GM12872 (cell line): Measurements from ENCODE around the gene LUZP1.

Experiments used
- CTCF ChIP-seq: IDR thresholded peaks from 3 replicates; pipeline ENCODE4 v1.5.1; 2011; ENCODE audit warnings: low read depth, mild to moderate bottlenecking, low read length, moderate library complexity; ENCODE audit not compliant: insufficient read depth

The LUZP1 gene

GRCh38 chr1:23168445-23169194 is at the start of gene LUZP1:
Gene LUZP1 (minus strand): TSS chr1:23168856.
- TF ChIP-seq CTCF, result no peak

- TF ChIP-seq CTCF, result no peak
Observed at GRCh38 chr1:23217421-23218115, 48.9 kb upstream of the LUZP1 start, which contains the start of gene HTR1D. Gene HTR1D (minus strand): TSS chr1:23217502. CDS start chr1:23194219, 23,283 bp downstream.

GRCh38 chr1:23216771-23217420 is 48.2 kb upstream of the LUZP1 start:
- peak; percentile 65 for TF ChIP-seq CTCF

GRCh38 chr1:23215751-23216449 is 47.2 kb upstream of the LUZP1 start:
- no peak for TF ChIP-seq CTCF

- no peak for TF ChIP-seq CTCF
Observed at GRCh38 chr1:23215291-23215690, 46.6 kb upstream of the LUZP1 start.

- no peak for TF ChIP-seq CTCF
Observed at GRCh38 chr1:23214640-23215039, 46.0 kb upstream of the LUZP1 start.

GRCh38 chr1:23211955-23212354 is 43.3 kb upstream of the LUZP1 start:
- TF ChIP-seq CTCF, result no peak
